KMS-11 (cell line): ENCODE results near the gene IL17RC.

Experiments
- H2AFZ ChIP-seq: fragments of 200-600 bp; sonication (generic); 2 replicates; pipeline ENCODE4 v1.6.1; 2016; ENCODE audit warnings: antibody characterized with exemption, mixed run types, low read depth
- H3K27ac ChIP-seq: fragments of 200-600 bp; sonication (generic); 2 replicates; pipeline ENCODE4 v1.6.1; 2016; ENCODE audit warnings: mild to moderate bottlenecking, mixed run types
- H3K27me3 ChIP-seq: fragments of 200-600 bp; sonication (generic); 2 replicates; pipeline ENCODE4 v1.6.1; 2017; ENCODE audit warnings: mild to moderate bottlenecking, low read depth, mixed run types, moderate library complexity; ENCODE audit not compliant: insufficient read depth
- H3K36me3 ChIP-seq: fragments of 200-600 bp; sonication (generic); 2 replicates; pipeline ENCODE4 v1.6.1; 2017; ENCODE audit warnings: mild to moderate bottlenecking, mixed run types; ENCODE audit not compliant: insufficient read depth
- H3K4me1 ChIP-seq: fragments of 200-600 bp; sonication (generic); 2 replicates; pipeline ENCODE4 v1.6.1; 2016; ENCODE audit warnings: mild to moderate bottlenecking, low read depth, mixed run types; ENCODE audit not compliant: poor library complexity, severe bottlenecking
- H3K4me2 ChIP-seq: fragments of 200-600 bp; sonication (generic); 2 replicates; pipeline ENCODE4 v1.7.0; 2016; ENCODE audit warnings: mild to moderate bottlenecking, mixed run types
- H3K4me3 ChIP-seq: fragments of 200-600 bp; sonication (generic); IDR thresholded peaks from 2 replicates; pipeline ENCODE4 v1.6.1; 2017; ENCODE audit warnings: low read depth, low read length, mixed read lengths; ENCODE audit not compliant: insufficient read depth
- H3K79me2 ChIP-seq: fragments of 200-600 bp; sonication (generic); 2 replicates; pipeline ENCODE4 v1.6.1; 2016; ENCODE audit warnings: low read depth, mixed run types; ENCODE audit not compliant: insufficient read depth
- H3K9ac ChIP-seq: fragments of 200-600 bp; sonication (generic); 2 replicates; pipeline ENCODE4 v1.6.1; 2016; ENCODE audit warnings: mild to moderate bottlenecking, mixed run types
- H4K20me1 ChIP-seq: fragments of 200-600 bp; sonication (generic); 2 replicates; pipeline ENCODE4 v1.6.1; 2016; ENCODE audit warnings: mild to moderate bottlenecking, mixed run types; ENCODE audit not compliant: insufficient read depth
- CTCF ChIP-seq: fragments of 200-600 bp; sonication (generic); conservative IDR thresholded peaks from 2 replicates; pipeline ENCODE4 v1.6.1; 2017; ENCODE audit warnings: low read depth, mild to moderate bottlenecking, antibody characterized with exemption, low read length, moderate library complexity, mixed read lengths

Gene IL17RC

GRCh38 chr3:9957214-9957613 lies 40.3 kb downstream of the IL17RC start:
- no peak overlapping the region for H3K4me2 ChIP-seq
- no peak for TF ChIP-seq CTCF
- no peak overlapping the region for H3K9ac ChIP-seq
- H3K4me1 ChIP-seq = no peaks in the 10 kb centered on the region
- H4K20me1 ChIP-seq = no peaks in the 10 kb centered on the region
- H3K4me3 ChIP-seq = no peak overlapping the region
- no peaks in the 10 kb centered on the region for H3K27me3 ChIP-seq
- H3K79me2 ChIP-seq = no peaks in the 10 kb centered on the region
- no peak overlapping the region for H2AFZ ChIP-seq
- no peaks in the 10 kb centered on the region for H3K36me3 ChIP-seq
- no peak overlapping the region for H3K27ac ChIP-seq

GRCh38 chr3:9965200-9965875 lies 48.4 kb downstream of the IL17RC start:
- H3K4me2 ChIP-seq = no peak overlapping the region
- H3K4me1 ChIP-seq = no peaks in the 10 kb centered on the region
- no peak overlapping the region for H3K4me3 ChIP-seq
- no peak overlapping the region for H3K9ac ChIP-seq
- H3K27ac ChIP-seq = no peak overlapping the region
- H3K79me2 ChIP-seq = no peaks in the 10 kb centered on the region
- H3K36me3 ChIP-seq = no peaks in the 10 kb centered on the region
- no peaks in the 10 kb centered on the region for H3K27me3 ChIP-seq
- TF ChIP-seq CTCF = no peak
- no peak overlapping the region for H2AFZ ChIP-seq
- H4K20me1 ChIP-seq = no peaks in the 10 kb centered on the region

GRCh38 chr3:9966841-9967240 lies 49.9 kb downstream of the IL17RC start:
- Histone ChIP-seq H3K79me2 (no peaks in the 10 kb centered on the region), H2AFZ (no peak overlapping the region), H3K36me3 (no peaks in the 10 kb centered on the region), H3K4me2 (no peak overlapping the region), H3K4me3 (no peak overlapping the region), H3K9ac (no peak overlapping the region), H3K27me3 (no peaks in the 10 kb centered on the region), H4K20me1 (no peaks in the 10 kb centered on the region), H3K4me1 (no peaks in the 10 kb centered on the region), H3K27ac (no peak overlapping the region)
- TF ChIP-seq CTCF = no peak

- no peaks in the 10 kb centered on the region for H3K4me1 ChIP-seq
- H3K4me2 ChIP-seq = no peak overlapping the region
- no peak overlapping the region for H3K4me3 ChIP-seq
- TF ChIP-seq CTCF = no peak
- no peaks in the 10 kb centered on the region for H4K20me1 ChIP-seq
- no peak overlapping the region for H2AFZ ChIP-seq
- no peaks in the 10 kb centered on the region for H3K36me3 ChIP-seq
- no peak overlapping the region for H3K9ac ChIP-seq
- H3K79me2 ChIP-seq = no peaks in the 10 kb centered on the region
- no peak overlapping the region for H3K27ac ChIP-seq
- H3K27me3 ChIP-seq = no peaks in the 10 kb centered on the region
Observed at GRCh38 chr3:9969632-9970019, 52.7 kb downstream of the IL17RC start.
